ENCODE data around the gene STEAP1B. TPM values are rescaled to one million over a fixed set of nuclear protein-coding genes. Genes with fewer than 3 reads are reported as not detected.
"Not testable (repeated sequence)": the region's sequence is repeated elsewhere in the genome, so short reads cannot be mapped to it uniquely, and the experiment has no call there.

STEAP1B gene
- polyA plus RNA-seq, 3 donors = 0.14 to 1.2 (median 0.61) TPM

GRCh38 chr7:22442187-22442881, 57.7 kb downstream of the STEAP1B start:
- whole genome bisulfite sequencing, 3 donors = 36 to 67% (median 65%) methylated on average over 8 of the region's 8 CpGs
- no peak overlapping the region for H3K27ac ChIP-seq (ENCODE audit: low read depth, low read length)

DNA sequence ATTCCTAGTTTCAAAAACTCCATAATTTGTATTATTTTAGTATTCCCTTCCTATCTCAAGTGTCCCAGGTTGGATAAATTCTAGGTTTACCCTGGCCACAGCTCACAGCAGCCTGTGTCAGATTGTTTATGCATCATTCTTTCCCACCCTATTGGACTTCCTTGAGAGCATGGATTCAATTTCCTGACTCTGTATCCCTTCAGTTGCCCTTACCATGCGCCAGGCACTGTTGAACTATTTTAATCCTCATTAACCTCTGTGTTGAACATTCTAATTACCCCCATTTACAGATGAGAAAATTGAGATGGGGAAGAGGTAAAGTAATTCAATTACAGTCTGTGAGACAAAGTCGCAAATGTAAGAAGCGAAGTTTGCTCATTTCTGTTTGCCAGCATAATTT, 58.8 kb downstream of the STEAP1B start:
- 88 to 95% (median 91%) methylated on average over 3 of the region's 3 CpGs for WGBS, 3 donors
- H3K27ac ChIP-seq (ENCODE audit: low read depth, low read length) = no peak overlapping the region

DNA sequence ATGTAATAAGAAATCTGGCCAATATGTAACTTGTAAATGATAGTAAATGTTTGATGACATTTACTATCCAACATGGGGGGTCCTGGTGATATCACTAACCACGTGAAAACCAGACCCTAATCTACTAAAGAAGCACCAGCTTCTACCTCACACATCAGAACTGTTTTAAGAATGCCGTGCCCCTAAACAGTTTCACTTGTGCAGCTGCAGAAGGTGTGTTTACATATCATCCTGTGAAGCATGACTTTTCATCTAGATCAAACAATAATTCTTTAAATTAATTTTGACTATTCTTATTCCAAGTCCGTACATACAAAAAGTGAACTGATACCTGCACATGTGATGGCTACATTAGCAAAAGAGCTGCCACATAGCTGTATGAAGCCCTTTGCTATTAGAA, 61.0 kb downstream of the STEAP1B start:
- no peak overlapping the region for H3K27ac ChIP-seq (ENCODE audit: low read depth, low read length)
- 83 to 88% (median 83%) methylated on average over 3 of the region's 3 CpGs for WGBS, 3 donors

GRCh38 chr7:22436552-22436951, 63.4 kb downstream of the STEAP1B start:
- not testable (repeated sequence) for H3K27ac ChIP-seq (ENCODE audit: low read depth, low read length)
- WGBS, 3 donors = 91 to 96% (median 91%) methylated on average over 4 of the region's 4 CpGs

GRCh38 chr7:22435720-22436119, 64.3 kb downstream of the STEAP1B start:
- no peak overlapping the region for H3K27ac ChIP-seq (ENCODE audit: low read depth, low read length)
- 88 to 95% (median 90%) methylated on average over 8 of the region's 8 CpGs for WGBS, 3 donors

DNA sequence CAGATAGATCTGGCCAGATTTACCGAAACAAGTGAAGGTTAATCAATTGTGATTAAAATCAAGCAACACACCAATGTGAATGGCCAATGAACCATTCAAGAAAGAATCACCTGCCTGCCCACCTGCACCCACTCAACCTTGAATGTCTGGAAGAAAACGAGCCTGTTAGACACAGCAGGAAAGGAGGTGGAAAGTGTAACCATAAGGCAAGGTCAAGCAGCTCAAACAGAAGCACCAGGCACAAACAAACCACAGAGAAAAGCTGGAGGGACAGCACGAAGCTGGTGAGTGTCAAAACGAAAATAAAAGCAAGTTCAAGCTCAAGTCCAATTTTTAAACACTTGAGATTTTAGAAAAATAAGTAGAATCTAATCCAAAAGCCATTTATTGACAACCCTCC, 64.9 kb downstream of the STEAP1B start:
- H3K27ac ChIP-seq (ENCODE audit: low read depth, low read length) = no peak overlapping the region
- 37 to 71% (median 70%) methylated on average over 4 of the region's 4 CpGs for WGBS, 3 donors

DNA sequence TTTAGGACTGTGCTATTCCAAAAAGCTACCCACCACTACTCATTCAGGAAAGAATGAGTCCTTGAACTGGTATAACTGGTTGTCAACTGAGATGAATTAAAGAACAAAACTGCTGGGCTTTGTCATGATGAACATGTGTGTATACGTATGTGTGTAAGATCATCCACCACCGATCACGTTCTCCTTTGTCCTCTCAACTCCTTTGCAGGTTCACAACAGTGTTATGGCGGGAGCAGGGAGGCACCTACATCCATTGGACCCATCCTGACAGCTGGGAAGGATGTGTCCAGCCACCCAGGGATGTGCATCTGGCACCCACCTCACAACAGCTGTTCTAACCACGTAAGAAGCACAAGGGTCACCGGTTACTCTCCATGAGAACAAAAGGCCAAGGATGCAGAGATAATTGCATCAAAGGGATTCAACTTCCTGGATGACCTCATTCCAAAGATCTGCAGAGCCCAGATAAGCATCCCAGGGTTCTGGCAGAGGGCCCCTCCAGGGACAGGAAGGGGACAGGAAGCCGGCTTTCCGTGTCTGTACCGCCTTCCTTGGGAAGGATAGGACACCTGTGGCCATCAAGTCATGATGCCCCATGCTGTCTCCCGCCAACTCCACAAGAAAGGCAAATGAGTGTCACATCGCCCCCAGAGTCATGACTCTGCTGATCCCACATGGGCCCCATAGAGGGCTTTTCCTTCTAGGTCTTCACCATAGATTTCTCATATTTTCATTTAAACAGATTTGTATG, 66.1 kb downstream of the STEAP1B start:
- H3K27ac ChIP-seq (ENCODE audit: low read depth, low read length) = no peak overlapping the region
- 60 to 86% (median 62%) methylated on average over 11 of the region's 11 CpGs for WGBS, 3 donors

GRCh38 chr7:22433165-22433700, 66.8 kb downstream of the STEAP1B start:
- 94 to 98% (median 95%) methylated on average over 2 of the region's 2 CpGs for WGBS, 3 donors

DNA sequence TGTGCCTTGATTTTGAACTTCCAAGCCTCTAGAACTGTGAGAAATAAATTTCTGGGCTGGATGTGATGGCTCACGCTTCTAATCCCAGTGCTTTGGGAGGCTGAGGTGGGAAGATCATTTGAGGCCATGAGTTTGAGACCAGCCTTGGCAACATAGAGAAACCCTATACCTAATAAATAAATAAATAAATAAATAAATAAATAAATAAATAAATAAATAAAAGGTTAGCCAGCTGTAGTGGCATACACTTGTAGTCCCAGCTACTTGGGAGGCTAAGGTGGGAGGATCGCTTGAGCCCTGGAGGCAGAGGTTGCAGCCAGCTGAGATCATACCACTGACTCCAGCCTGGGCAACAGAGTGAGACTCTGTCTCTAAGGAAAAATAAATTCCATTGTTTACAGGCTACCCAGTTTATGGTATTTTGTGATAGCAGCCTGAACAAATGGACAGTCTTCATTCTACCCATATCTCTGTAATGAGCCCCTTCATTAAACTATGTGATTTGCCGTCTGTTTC, 67.7 kb downstream of the STEAP1B start:
- 93 to 99% (median 95%) methylated on average over 3 of the region's 3 CpGs for WGBS, 3 donors
- no peak overlapping the region for H3K27ac ChIP-seq (ENCODE audit: low read depth, low read length)

More at GRCh38 chr7:22433165-22433700, 66.8 kb downstream of the STEAP1B start:
- not testable (repeated sequence) for H3K27ac ChIP-seq (ENCODE audit: low read depth, low read length)

DNA sequence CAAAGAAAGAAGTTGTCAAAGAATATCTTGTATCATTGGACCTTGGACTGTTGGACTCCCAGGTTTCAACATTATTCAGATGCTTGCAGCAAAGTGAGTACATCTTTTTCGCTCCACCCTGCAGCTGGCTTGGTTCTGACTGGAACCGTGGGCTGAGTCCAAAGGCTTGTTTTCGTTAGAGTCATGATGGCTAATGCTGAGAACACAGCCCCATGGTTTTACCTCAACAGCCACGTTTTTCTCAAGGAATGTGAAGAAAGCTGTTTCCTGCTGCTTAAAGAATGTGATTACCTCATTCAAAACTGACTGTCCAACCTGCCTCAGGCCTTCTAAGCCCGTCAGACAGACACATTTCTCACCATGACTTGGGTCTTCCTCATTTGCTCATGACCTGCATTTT, 69.5 kb downstream of the STEAP1B start:
- WGBS, 3 donors = 73 to 82% (median 77%) methylated on average over 5 of the region's 5 CpGs

DNA sequence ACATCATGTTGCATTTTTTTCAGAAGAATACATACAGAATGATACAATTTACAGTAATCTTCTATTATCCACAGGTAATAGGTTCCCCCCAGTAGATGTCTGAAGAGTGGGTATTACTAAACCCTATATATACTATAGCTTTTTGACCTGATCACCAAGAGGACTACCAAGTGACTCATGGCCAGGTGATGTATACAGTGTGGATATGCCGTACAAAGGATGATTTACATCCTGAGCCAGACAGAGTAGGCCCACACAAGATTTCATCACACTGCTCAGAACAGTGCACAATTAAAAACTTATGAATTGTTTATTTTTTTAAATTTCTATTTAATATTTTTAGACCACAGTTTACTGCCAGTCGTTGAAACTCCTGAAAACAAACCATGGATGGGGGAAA, 70.6 kb downstream of the STEAP1B start:
- WGBS, 3 donors = 82 to 87% (median 83%) methylated on average over 2 of the region's 2 CpGs
- no peak overlapping the region for H3K27ac ChIP-seq (ENCODE audit: low read depth, low read length)

More for the DNA sequence above, 69.5 kb downstream of the STEAP1B start:
- no peak overlapping the region for H3K27ac ChIP-seq (ENCODE audit: low read depth, low read length)

- no peak overlapping the region for H3K27ac ChIP-seq (ENCODE audit: low read depth, low read length)
- WGBS, 3 donors = 95 to 98% (median 96%) methylated on average over 2 of the region's 2 CpGs
Observed at GRCh38 chr7:22427855-22428254, 72.1 kb downstream of the STEAP1B start.

- WGBS, 3 donors = 86 to 89% (median 88%) methylated on average over 3 of the region's 3 CpGs
- no peak overlapping the region for H3K27ac ChIP-seq (ENCODE audit: low read depth, low read length)
Observed at GRCh38 chr7:22427104-22427503, 72.9 kb downstream of the STEAP1B start.

DNA sequence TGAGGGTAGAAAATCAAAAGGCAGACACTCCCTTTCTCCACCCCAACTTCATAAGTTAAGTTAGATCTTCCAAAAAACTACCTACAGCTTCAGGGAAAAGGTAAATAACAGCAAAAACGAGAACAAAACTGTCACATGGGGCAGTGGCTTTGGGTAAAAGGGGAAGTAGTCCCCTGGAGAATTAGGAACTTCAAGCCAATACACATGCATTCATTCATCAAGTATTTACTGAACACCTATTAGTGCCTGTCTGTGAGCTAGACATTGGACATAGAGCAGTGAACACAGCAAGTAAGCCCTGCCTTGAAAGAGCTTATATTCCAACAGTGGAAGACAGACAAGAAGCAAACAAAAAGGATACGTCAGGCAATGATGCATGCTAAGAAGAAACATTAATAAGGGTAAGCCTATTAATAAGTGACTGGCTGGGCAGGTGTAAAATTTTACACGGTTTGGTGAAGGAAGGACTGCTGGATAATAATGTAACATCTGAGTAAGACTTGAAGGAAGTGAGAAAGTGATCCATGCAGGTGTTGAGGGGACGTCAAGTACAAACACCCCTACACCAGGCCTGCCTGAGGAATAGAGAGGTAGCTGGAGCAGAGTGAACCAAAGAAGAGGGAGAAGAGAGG, 73.4 kb downstream of the STEAP1B start:
- WGBS, 3 donors = 56 to 73% (median 58%) methylated on average over 4 of the region's 4 CpGs

GRCh38 chr7:22425361-22425760, 74.6 kb downstream of the STEAP1B start:
- 91 to 100% (median 93%) methylated on average over 1 of the region's 1 CpG for WGBS, 3 donors
- H3K27ac ChIP-seq (ENCODE audit: low read depth, low read length) = no peak overlapping the region

More for the DNA sequence above, 73.4 kb downstream of the STEAP1B start:
- H3K27ac ChIP-seq (ENCODE audit: low read depth, low read length) = no peak overlapping the region

- no peak overlapping the region for H3K27ac ChIP-seq (ENCODE audit: low read depth, low read length)
- 82 to 86% (median 84%) methylated on average over 7 of the region's 7 CpGs for WGBS, 3 donors
Observed at GRCh38 chr7:22422831-22423615, 77.0 kb downstream of the STEAP1B start.

DNA sequence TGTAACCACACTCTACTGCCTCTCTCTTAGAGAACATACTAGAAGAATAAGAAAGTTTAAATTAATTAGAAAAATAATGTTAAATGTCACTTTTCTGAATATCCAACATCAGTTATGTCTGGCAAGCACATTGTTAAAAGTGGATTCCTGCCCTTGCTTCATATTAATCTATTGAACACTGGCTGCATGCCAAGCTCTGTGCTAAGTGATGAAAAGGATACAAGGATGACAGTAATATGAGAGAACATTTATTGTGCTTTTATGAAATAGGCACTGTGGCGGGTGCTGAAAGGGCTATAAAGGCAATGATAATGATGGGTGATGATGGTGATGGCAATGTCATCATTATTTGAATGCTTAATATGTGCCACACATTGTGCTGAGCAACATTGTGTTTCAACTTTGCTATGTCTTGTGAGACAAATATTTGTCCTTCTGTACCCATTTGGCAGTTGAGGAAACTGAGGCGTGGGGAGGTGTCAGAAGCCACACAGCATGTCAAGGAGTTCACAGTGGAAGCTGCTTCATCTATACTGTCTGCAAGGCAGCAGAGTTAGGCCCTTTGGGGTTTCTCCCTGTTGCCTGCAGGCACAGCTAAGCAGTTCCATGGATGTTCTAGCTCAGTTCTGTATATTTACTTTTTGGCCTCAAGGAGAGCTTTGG, 78.9 kb downstream of the STEAP1B start:
- no peak overlapping the region for H3K27ac ChIP-seq (ENCODE audit: low read depth, low read length)

GRCh38 chr7:22420008-22420407, 80.0 kb downstream of the STEAP1B start:
- 96 to 99% (median 98%) methylated on average over 2 of the region's 2 CpGs for WGBS, 3 donors
- H3K27ac ChIP-seq (ENCODE audit: low read depth, low read length) = no peak overlapping the region

More for the DNA sequence above, 78.9 kb downstream of the STEAP1B start:
- WGBS, 3 donors = 67 to 84% (median 73%) methylated on average over 2 of the region's 2 CpGs

Data from adipose tissue (tissue), 3 donors.